ENCODE measurements around the gene FUT6.
"Not testable (repeated sequence)": the region's sequence is repeated elsewhere in the genome, so short reads cannot be mapped to it uniquely, and the experiment has no call there.

The FUT6 gene

DNA sequence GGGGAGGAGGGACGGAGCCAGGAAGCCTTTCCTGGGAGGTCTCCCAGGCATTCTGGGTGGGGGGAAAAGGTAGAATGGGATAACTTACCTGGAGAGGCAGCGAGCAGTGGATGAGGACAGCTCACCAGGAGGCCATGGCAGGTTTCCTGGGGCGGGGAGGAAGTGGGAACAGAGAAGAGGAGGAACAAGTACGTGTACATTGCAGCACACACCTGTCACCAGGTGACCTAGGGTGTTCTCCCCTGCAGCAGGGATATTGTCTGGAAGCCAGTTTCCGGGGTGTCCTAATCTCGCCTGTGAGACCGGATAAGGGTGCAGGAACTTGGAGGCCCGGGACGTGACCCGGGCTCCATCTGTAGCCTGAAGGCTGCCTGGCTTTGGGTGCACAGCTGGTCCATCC, 11.8 kb upstream of the FUT6 start, which contains the start of gene FUT3:
FUT3 (minus strand) TSS at position 148 of the 400 bp plus-strand sequence.
- no peaks in the 10 kb centered on the region for H3K9me3 ChIP-seq (replicated peaks; ENCODE audit: low read length)
- H3K4me1 ChIP-seq (ENCODE audit: control insufficient read depth, insufficient read depth, low read length), result peaks cover 7% of the 10 kb centered on the region
- no peak within 1 kb of the TSS for H3K9ac ChIP-seq (ENCODE audit: low read depth, low read length)
- H3K36me3 ChIP-seq (ENCODE audit: insufficient read depth, low read length), result no peaks in the 10 kb centered on the region
- H3K4me2 ChIP-seq (ENCODE audit: low read length), result no peak within 1 kb of the TSS
- H3K4me3 ChIP-seq (ENCODE audit: low read length), result no peak within 1 kb of the TSS
- H3K27me3 ChIP-seq (ENCODE audit: control insufficient read depth, insufficient read depth, low read length), result peaks cover 44% of the 10 kb centered on the region

DNA sequence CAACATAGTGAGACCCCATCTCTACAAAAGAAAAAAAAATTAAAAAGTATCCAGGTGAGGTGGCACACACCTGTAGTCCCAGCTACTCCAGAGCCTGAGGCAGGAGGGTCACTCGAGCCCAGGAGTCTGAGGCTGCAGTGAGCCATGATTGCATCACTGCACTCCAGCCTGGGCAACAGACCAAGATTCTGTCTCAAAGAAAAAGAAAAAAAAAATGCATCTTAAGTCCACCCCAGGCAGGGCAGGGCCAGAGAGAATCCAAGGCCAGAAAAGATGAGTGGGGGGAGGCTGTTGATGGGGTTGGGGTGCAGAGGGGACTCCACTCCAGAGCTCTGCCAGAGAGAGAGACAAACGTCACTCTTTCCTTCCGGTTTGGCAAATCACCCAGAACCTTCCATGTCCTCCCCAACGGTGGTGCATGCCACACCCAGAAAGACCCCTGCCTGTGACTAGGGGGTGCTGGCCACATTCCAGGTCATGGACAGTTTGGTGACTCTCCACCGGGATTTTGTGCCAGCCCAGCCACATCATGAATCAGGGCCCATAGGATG, 11.3 kb upstream of the FUT6 start:
- Histone ChIP-seq H3K4me1 (ENCODE audit: control insufficient read depth, insufficient read depth, low read length) (peaks cover 7% of the 10 kb centered on the region), H3K4me3 (ENCODE audit: low read length) (no peak overlapping the region), H3K36me3 (ENCODE audit: insufficient read depth, low read length) (no peaks in the 10 kb centered on the region), H3K9ac (ENCODE audit: low read depth, low read length) (no peak overlapping the region), H3K9me3 (replicated peaks; ENCODE audit: low read length) (no peaks in the 10 kb centered on the region), H3K27me3 (ENCODE audit: control insufficient read depth, insufficient read depth, low read length) (peaks cover 39% of the 10 kb centered on the region), H3K4me2 (ENCODE audit: low read length) (no peak overlapping the region)

DNA sequence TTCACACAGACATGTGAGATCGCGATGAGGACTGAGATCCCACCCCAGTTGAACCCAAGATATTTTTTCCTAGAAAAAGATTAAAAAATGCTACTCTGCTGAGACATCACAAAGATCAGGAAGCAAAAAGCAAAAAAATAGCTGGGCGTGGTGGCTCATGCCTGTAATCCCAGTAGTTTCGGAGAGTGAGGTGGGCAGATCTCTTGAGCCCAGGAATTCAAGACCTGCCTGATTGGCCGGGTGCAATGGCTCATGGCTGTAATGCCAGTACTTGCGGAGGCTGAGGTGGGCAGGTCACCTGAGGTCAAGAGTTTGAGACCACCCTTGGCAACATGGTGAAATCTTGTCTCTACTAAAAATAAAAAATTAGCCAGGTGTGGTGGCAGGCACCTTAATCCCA, 10.7 kb upstream of the FUT6 start:
- peaks cover 33% of the 10 kb centered on the region for H3K27me3 ChIP-seq (ENCODE audit: control insufficient read depth, insufficient read depth, low read length)
- peaks cover 7% of the 10 kb centered on the region for H3K4me1 ChIP-seq (ENCODE audit: control insufficient read depth, insufficient read depth, low read length)
- H3K9ac ChIP-seq (ENCODE audit: low read depth, low read length), result no peak overlapping the region
- no peak overlapping the region for H3K4me2 ChIP-seq (ENCODE audit: low read length)
- no peaks in the 10 kb centered on the region for H3K9me3 ChIP-seq (replicated peaks; ENCODE audit: low read length)
- no peak overlapping the region for H3K4me3 ChIP-seq (ENCODE audit: low read length)
- H3K36me3 ChIP-seq (ENCODE audit: insufficient read depth, low read length), result no peaks in the 10 kb centered on the region

DNA sequence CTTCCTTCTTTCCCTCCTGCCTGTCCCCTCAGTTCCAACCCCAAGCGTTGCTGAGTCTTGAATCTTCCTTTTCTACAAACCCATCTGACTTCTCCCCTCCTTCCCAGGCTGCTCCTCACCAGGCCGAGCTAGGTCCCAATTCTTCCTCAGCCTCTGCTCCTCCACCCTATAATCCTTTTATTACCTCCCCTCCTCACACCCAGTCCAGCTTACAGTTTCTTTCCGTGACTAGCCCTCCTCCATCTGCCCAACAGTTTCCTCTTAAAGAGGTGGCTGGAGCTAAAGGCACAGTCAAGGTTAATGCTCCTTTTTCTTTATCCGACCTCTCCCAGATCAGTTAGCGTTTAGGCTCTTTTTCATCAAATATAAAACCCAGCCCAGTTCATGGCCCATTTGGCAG, 9.1 kb upstream of the FUT6 start:
- not testable (repeated sequence) for H3K9me3 ChIP-seq (replicated peaks; ENCODE audit: low read length); H3K9ac ChIP-seq (ENCODE audit: low read depth, low read length); H3K4me1 ChIP-seq (ENCODE audit: control insufficient read depth, insufficient read depth, low read length); H3K36me3 ChIP-seq (ENCODE audit: insufficient read depth, low read length); H3K4me3 ChIP-seq (ENCODE audit: low read length); H3K4me2 ChIP-seq (ENCODE audit: low read length)
- peaks cover 20% of the 10 kb centered on the region for H3K27me3 ChIP-seq (ENCODE audit: control insufficient read depth, insufficient read depth, low read length)

DNA sequence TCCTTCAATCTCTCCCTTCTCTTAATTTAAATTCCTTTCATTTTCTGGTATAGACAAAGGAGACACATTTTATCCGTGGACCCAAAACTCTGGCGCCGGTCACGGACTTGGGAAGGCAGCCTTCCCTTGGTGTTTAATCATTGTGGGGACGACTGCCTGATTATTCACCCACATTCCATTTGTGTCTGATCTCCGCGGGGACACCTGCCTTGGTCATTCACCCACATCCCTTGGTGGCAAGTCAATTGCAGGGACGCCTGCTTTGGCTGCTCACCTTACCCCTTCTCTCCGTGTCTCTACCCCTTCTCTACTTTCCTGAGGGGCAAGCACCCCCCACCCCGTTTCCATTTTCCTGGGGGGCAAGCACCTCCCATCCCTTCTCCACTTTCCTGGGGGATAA, 8.3 kb upstream of the FUT6 start:
- not testable (repeated sequence) for H3K36me3 ChIP-seq (ENCODE audit: insufficient read depth, low read length); H3K4me2 ChIP-seq (ENCODE audit: low read length); H3K4me3 ChIP-seq (ENCODE audit: low read length); H3K4me1 ChIP-seq (ENCODE audit: control insufficient read depth, insufficient read depth, low read length); H3K9me3 ChIP-seq (replicated peaks; ENCODE audit: low read length); H3K9ac ChIP-seq (ENCODE audit: low read depth, low read length)
- H3K27me3 ChIP-seq (ENCODE audit: control insufficient read depth, insufficient read depth, low read length), result peaks cover 19% of the 10 kb centered on the region

DNA sequence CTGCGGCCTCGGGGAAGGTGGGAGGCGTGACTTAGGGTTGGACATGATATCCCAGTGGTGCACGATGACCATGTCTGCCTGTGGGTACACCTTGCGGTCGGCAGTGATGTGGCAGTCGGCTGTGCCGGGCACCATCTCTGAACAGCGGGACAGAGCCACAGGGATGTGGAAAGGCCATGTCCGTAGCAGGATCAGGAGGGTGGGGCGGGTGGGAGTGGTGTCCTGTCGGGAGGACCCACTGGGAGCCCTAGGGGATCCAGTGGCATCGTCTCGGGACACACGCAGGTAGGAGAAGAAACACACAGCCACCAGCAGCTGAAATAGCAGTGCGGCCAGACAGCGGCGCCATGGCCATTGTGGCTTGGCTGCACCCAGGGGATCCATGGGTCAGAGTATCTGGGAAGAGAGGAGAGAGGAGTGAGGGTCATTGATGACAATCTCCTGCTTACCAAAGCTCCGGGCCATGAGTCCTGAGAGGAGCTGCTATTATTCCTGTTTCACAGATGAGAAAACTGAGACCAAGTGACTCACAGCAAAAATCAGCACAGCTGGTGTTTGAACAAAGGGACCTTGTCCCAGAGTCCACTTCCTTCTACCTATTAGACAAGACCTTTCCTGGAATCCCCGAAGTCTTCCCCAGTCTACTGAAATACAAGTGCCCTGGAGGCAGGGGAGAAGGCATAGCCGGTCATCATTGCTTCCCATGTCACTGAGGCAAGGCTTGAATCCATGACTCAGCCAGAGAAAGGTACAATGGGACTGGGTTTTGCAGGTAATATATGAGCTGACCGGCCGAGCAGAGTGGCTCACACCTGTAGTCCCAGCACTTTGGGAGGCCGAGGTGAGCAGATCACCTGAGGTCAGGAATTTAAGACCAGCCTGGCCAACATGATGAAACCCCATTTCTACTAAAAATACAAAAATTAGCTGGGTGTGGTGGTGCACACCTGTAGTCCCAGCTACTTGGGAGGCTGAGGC, 5.2 kb upstream of the FUT6 start:
- H3K4me1 ChIP-seq (ENCODE audit: control insufficient read depth, insufficient read depth, low read length), result no peaks in the 10 kb centered on the region
- no peaks in the 10 kb centered on the region for H3K9me3 ChIP-seq (replicated peaks; ENCODE audit: low read length)
- no peak overlapping the region for H3K4me3 ChIP-seq (ENCODE audit: low read length)
- H3K27me3 ChIP-seq (ENCODE audit: control insufficient read depth, insufficient read depth, low read length), result peaks cover 10% of the 10 kb centered on the region
- no peaks in the 10 kb centered on the region for H3K36me3 ChIP-seq (ENCODE audit: insufficient read depth, low read length)
- H3K4me2 ChIP-seq (ENCODE audit: low read length), result no peak overlapping the region
- no peak overlapping the region for H3K9ac ChIP-seq (ENCODE audit: low read depth, low read length)

DNA sequence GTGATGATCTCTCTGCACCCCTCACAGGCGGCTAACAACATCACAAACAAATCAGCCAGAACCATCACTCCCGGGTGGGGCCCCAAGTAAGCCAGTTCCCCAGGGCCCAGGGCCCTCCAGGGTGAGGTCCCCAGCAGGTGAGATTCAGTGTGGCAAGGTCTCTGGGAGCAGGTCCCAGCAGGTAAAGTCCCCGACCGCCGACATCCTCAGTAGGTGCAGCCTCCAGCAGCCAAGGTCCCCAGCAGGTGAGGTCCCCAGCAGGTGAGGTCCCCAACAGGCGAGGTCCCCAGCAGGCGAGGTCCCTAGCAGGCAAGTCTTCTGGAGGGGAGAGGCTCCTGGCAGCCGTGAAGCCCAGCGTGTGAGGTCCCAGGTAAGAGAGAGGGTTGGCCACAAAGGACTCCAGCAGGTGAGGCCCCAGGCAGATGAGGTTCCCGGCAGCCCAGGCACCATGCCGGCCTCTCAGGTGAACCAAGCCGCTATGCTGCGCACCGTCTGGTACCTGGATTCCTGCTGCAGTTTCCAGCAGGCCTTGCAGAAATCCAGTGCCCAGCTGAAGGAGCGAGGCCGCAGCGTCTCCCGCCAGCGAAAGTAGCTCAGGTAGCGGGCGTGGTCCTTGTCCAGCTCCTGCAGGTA, 3.9 kb upstream of the FUT6 start:
- peaks cover 7% of the 10 kb centered on the region for H3K27me3 ChIP-seq (ENCODE audit: control insufficient read depth, insufficient read depth, low read length)
- no peaks in the 10 kb centered on the region for H3K9me3 ChIP-seq (replicated peaks; ENCODE audit: low read length)
- H3K9ac ChIP-seq (ENCODE audit: low read depth, low read length), result no peak overlapping the region
- H3K36me3 ChIP-seq (ENCODE audit: insufficient read depth, low read length), result no peaks in the 10 kb centered on the region
- H3K4me2 ChIP-seq (ENCODE audit: low read length), result no peak overlapping the region
- H3K4me1 ChIP-seq (ENCODE audit: control insufficient read depth, insufficient read depth, low read length), result no peaks in the 10 kb centered on the region
- H3K4me3 ChIP-seq (ENCODE audit: low read length), result no peak overlapping the region

DNA sequence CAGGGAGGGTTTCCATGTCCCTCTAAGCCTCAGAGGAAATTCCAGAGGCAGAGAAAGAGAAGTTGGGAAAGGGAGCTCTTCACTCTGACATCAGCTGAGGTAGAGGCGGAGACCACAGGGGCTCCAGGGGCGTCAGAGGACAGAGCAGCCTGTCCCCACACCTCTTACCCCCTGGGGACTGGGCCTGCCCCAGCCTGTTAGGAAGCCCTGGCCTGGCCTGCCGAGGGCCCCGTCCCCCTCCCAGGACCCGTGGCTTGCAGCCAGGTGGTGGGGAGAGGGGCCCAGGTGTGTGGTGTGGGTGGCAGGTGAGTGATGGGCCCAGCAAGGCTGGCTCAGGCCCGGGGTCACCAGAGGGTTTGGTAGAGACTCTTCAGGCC, 2.2 kb upstream of the FUT6 start:
- not testable (repeated sequence) for H3K36me3 ChIP-seq (ENCODE audit: insufficient read depth, low read length); H3K9ac ChIP-seq (ENCODE audit: low read depth, low read length)

DNA sequence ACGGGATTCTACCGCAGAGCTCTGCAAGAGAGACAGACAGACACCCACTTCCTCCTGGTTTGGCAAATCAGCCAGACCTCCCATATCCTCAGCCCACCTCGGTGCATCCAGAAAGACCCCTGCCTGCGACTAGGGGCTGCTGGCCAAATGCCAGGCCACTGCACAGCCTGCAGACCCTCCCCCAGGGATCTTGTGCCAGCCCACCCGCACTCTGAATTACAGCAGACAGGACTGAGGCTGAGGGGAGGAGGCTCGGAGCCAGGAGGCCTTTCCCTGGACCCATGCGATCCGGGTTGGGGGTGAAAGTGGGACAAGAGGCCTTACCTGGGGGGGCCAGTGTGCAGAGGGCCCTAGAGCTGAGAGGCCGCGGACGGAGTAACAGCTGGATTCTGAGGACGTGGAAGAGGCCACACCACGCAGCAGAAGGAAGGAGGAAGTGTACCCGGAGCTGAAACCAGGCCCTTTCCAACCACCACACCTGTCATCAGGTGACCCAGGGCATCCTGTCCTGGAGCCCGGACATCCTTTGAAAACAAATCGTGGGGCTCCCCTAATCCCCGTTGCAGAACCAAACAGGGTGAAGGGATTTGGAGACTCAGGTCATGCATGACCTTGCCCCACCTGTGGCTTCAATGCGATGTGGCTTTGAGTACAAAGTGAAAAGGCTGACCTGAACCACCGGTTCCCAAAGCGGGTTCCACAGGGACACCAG, 993 bp downstream of the FUT6 start:
- no peak overlapping the region for H3K4me3 ChIP-seq (ENCODE audit: low read length)
- H3K9ac ChIP-seq (ENCODE audit: low read depth, low read length), result no peak overlapping the region
- H3K4me2 ChIP-seq (ENCODE audit: low read length), result no peak overlapping the region
- peaks cover 20% of the 10 kb centered on the region for H3K27me3 ChIP-seq (ENCODE audit: control insufficient read depth, insufficient read depth, low read length)
- no peaks in the 10 kb centered on the region for H3K36me3 ChIP-seq (ENCODE audit: insufficient read depth, low read length)
- no peaks in the 10 kb centered on the region for H3K4me1 ChIP-seq (ENCODE audit: control insufficient read depth, insufficient read depth, low read length)
- H3K9me3 ChIP-seq (replicated peaks; ENCODE audit: low read length), result no peaks in the 10 kb centered on the region

More for the DNA sequence above, 2.2 kb upstream of the FUT6 start:
- H3K9me3 ChIP-seq (replicated peaks; ENCODE audit: low read length); H3K4me2 ChIP-seq (ENCODE audit: low read length); H3K27me3 ChIP-seq (ENCODE audit: control insufficient read depth, insufficient read depth, low read length); H3K4me3 ChIP-seq (ENCODE audit: low read length); H3K4me1 ChIP-seq (ENCODE audit: control insufficient read depth, insufficient read depth, low read length): not testable (repeated sequence)

DNA sequence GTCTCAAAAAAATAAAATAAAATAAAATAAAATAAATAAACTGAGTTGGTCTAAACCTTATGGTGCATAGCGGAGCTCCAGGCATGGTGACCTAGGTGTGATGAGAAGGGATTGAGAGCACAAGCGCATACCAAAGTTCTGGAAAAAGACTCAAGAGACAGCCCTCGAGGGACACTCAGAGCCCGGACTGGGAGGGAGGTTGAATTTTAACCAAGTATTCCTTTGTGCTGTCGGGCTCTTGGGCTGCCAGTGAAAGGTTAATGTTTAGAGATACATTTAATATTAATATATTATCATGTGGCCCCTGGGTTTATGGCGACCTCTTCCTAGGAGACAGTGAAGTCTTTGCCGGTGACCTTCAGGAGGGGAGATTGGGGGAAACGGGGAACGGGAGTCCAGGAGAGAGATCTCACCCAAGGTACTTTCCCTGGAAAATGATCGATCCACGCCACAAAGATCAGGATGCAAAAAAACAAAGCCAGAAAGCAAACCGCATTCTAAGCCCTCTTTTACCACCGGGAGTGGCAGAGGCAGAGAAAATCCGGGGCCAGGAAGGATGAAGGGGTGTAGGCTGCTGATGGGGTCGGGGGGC, 1.6 kb downstream of the FUT6 start:
- no peak overlapping the region for H3K4me3 ChIP-seq (ENCODE audit: low read length)
- H3K27me3 ChIP-seq (ENCODE audit: control insufficient read depth, insufficient read depth, low read length), result peaks cover 22% of the 10 kb centered on the region
- no peak overlapping the region for H3K9ac ChIP-seq (ENCODE audit: low read depth, low read length)
- H3K36me3 ChIP-seq (ENCODE audit: insufficient read depth, low read length), result no peaks in the 10 kb centered on the region
- no peaks in the 10 kb centered on the region for H3K9me3 ChIP-seq (replicated peaks; ENCODE audit: low read length)
- no peak overlapping the region for H3K4me2 ChIP-seq (ENCODE audit: low read length)
- no peaks in the 10 kb centered on the region for H3K4me1 ChIP-seq (ENCODE audit: control insufficient read depth, insufficient read depth, low read length)

Measured in skeletal muscle satellite cell (primary cell).